NT2/D1 (cell line): ENCODE data around the gene HUNK.

ENCODE experiments used
- YY1 ChIP-seq: IDR thresholded peaks from 2 replicates; pipeline ENCODE4 v1.6.1; 2011; ENCODE audit not compliant: insufficient read length, insufficient read depth
- ZNF274 ChIP-seq: IDR thresholded peaks from 2 replicates; pipeline ENCODE4 v1.6.1; 2011; ENCODE audit warnings: mild to moderate bottlenecking, low read depth, low read length

DNA sequence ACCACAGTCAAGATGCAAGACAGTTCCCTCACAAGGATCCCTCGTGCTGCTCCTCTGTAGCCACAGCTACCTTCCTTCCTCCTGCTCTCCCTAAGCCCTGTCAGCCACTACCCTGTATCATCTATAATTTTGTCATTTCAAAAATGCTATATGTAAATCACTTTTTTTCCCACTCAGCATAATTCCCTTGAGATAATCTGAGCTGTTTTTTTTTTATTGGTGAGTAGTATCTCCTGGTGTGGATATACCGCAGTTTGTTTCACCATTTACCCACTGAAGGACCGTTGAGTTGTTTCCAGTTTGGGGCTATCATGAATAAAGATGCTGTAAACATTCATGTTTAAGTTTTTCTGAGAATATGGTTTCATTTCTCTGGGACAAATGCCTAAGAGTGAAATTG is 88.2 kb downstream of the HUNK start:
- no peak for TF ChIP-seq ZNF274
- no peak for TF ChIP-seq YY1
